ENCODE measurements around the gene NACAD. TPM values are rescaled to one million over a fixed set of nuclear protein-coding genes. Genes with fewer than 3 reads are reported as not detected.

The NACAD gene, protein sequence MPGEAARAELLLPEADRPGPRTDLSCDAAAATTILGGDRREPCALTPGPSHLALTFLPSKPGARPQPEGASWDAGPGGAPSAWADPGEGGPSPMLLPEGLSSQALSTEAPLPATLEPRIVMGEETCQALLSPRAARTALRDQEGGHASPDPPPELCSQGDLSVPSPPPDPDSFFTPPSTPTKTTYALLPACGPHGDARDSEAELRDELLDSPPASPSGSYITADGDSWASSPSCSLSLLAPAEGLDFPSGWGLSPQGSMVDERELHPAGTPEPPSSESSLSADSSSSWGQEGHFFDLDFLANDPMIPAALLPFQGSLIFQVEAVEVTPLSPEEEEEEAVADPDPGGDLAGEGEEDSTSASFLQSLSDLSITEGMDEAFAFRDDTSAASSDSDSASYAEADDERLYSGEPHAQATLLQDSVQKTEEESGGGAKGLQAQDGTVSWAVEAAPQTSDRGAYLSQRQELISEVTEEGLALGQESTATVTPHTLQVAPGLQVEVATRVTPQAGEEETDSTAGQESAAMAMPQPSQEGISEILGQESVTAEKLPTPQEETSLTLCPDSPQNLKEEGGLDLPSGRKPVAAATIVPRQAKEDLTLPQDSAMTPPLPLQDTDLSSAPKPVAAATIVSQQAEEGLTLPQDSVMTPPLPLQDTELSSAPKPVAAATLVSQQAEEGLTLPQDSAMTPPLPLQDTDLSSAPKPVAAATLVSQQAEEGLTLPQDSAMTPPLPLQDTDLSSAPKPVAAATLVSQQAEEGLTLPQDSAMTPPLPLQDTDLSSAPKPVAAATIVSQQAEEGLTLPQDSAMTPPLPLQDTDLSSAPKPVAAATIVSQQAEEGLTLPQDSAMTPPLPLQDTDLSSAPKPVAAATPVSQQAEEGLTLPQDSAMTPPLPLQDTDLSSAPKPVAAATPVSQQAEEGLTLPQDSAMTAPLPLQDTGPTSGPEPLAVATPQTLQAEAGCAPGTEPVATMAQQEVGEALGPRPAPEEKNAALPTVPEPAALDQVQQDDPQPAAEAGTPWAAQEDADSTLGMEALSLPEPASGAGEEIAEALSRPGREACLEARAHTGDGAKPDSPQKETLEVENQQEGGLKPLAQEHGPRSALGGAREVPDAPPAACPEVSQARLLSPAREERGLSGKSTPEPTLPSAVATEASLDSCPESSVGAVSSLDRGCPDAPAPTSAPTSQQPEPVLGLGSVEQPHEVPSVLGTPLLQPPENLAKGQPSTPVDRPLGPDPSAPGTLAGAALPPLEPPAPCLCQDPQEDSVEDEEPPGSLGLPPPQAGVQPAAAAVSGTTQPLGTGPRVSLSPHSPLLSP (N-terminal part only)
- total RNA-seq: 9.6 and 10.5 TPM in 2 replicates
- long read RNA-seq, partial matches to known transcripts: 0 of 2 reads
- long read RNA-seq, other reads (novel, unspliced or antisense): 2 of 2 reads

DNA sequence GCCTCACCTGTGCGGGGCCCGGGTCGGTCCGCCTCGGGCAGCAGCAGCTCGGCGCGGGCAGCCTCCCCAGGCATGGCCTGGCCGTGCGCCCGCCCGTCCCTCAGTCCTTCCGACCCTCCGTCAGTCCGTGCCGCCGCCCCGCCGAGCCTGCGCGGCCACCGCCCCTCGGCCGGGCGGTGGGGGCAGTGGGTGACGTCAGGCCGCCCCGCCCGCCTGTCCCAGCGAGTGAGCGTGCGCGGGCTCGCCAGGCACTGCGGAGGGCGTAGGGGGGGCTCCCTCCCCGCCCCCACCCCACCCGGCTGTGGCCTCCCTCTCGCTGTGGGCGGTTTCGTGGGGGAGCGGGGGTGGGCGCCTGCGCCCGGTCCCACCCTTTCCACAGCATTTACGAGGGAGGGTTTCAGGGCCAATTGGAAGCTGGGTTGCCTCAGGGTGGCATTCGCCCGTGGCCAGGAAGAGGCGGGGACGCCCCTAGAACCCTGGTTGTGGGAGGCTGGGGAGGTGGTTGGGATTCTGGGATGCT lies at the start of gene NACAD:
Gene NACAD, minus strand, starts transcription at position 149 of the 520 bp plus-strand sequence. Its CDS starts 75 bp downstream, at position 74.
- peaks cover 6% of the 10 kb centered on the region for H3K4me1 Mint-ChIP-seq (ENCODE audit: unreplicated experiment)
- TF ChIP-seq, protein P1, sequence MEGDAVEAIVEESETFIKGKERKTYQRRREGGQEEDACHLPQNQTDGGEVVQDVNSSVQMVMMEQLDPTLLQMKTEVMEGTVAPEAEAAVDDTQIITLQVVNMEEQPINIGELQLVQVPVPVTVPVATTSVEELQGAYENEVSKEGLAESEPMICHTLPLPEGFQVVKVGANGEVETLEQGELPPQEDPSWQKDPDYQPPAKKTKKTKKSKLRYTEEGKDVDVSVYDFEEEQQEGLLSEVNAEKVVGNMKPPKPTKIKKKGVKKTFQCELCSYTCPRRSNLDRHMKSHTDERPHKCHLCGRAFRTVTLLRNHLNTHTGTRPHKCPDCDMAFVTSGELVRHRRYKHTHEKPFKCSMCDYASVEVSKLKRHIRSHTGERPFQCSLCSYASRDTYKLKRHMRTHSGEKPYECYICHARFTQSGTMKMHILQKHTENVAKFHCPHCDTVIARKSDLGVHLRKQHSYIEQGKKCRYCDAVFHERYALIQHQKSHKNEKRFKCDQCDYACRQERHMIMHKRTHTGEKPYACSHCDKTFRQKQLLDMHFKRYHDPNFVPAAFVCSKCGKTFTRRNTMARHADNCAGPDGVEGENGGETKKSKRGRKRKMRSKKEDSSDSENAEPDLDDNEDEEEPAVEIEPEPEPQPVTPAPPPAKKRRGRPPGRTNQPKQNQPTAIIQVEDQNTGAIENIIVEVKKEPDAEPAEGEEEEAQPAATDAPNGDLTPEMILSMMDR (IDR thresholded peaks at IDR 0.05): no peak
- no peak for DNase-seq (ENCODE audit: extremely low spot score, unreplicated experiment)

DNA sequence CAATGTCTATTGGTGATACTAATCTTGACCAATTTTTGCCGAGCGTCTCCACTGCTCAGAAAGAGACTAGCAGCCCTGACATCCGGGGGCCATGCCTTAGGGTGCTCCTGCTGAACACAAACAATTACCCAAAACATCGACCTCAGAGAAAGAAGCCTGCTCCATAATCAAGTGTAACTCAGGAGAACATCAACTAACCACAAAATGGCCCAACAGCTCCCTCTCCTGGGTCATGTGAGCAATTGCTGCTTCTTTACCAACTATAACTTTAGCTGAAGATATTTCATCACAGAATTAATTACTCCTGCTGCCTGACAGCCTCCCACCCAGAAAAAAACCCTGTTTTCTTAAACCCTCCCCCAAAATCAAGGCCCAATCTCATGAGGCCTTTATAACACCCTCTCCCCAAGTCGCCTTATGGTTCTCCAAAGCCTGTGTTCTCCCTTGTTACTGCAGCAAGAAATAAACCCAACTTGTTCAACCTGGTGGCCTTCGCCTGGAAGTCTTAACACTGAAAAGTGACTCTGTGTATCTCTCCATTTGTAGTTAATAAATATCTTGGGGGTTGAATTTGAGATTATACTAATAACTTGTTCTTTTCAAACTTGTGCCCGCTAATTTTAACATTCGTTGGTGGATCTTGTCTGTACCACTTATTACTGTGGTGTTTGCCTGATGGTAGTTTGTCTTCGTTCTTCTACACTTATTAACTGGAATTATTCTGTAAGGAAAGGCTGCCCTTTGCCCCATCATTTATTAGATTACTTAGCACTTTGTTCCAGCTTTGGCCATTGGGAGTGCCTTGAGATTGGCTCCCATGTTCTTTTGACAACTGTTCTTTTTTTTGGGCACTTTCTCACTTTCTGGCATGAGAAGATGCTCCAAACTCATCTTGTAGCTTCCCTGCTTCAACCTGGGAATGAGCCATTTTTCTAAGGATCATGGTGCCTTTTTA lies 47.6 kb upstream of the NACAD start:
- H3K27me3 Mint-ChIP-seq (ENCODE audit: unreplicated experiment): peaks cover 22% of the 10 kb centered on the region

More for the DNA sequence above, at the start of gene NACAD:
- peak within 1 kb of the TSS; percentile 77 for H3K4me3 Mint-ChIP-seq (ENCODE audit: unreplicated experiment)
- no peak within 1 kb of the TSS for H3K27ac Mint-ChIP-seq (ENCODE audit: unreplicated experiment)
- H3K27me3 Mint-ChIP-seq (ENCODE audit: unreplicated experiment): peaks cover 4% of the 10 kb centered on the region
- H3K9me3 Mint-ChIP-seq (ENCODE audit: unreplicated experiment): no peaks in the 10 kb centered on the region
- H3K36me3 Mint-ChIP-seq (ENCODE audit: unreplicated experiment): no peaks in the 10 kb centered on the region

DNA sequence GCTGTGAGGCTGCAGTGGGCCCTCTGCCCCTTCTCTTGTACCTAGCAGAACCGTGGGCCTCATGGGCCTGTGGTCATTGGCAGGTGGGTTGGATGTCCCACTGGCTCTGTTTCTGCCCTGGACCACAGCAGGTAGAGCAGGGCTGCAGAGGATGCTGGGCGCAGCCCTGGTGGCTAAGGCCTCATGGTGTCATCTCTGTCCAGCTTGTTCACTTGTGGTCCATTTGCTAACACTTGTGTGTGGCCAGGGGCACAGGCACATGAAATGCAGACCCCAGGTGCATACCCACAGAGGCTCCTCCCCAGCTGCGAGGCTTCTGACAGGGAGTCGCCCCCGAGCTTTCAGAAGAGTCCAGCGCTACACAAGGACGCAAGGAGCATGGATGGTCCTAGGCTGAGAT lies 45.1 kb upstream of the NACAD start:
- H3K4me1 Mint-ChIP-seq (ENCODE audit: unreplicated experiment): no peaks in the 10 kb centered on the region
- no peak overlapping the region for H3K4me3 Mint-ChIP-seq (ENCODE audit: unreplicated experiment)
- H3K27ac Mint-ChIP-seq (ENCODE audit: unreplicated experiment): no peak overlapping the region
- H3K36me3 Mint-ChIP-seq (ENCODE audit: unreplicated experiment): no peaks in the 10 kb centered on the region
- DNase-seq (ENCODE audit: extremely low spot score, unreplicated experiment): no peak
- H3K9me3 Mint-ChIP-seq (ENCODE audit: unreplicated experiment): no peaks in the 10 kb centered on the region
- H3K27me3 Mint-ChIP-seq (ENCODE audit: unreplicated experiment): peaks cover 14% of the 10 kb centered on the region
- TF ChIP-seq, protein P1 (IDR thresholded peaks at IDR 0.05): no peak

More for the DNA sequence above, 47.6 kb upstream of the NACAD start:
- H3K36me3 Mint-ChIP-seq (ENCODE audit: unreplicated experiment): no peaks in the 10 kb centered on the region
- H3K4me3 Mint-ChIP-seq (ENCODE audit: unreplicated experiment): no peak overlapping the region
- H3K9me3 Mint-ChIP-seq (ENCODE audit: unreplicated experiment): no peaks in the 10 kb centered on the region
- no peaks in the 10 kb centered on the region for H3K4me1 Mint-ChIP-seq (ENCODE audit: unreplicated experiment)
- TF ChIP-seq, protein P1 (IDR thresholded peaks at IDR 0.05): peak; percentile 86
- H3K27ac Mint-ChIP-seq (ENCODE audit: unreplicated experiment): no peak overlapping the region
- no peak for DNase-seq (ENCODE audit: extremely low spot score, unreplicated experiment)

DNA sequence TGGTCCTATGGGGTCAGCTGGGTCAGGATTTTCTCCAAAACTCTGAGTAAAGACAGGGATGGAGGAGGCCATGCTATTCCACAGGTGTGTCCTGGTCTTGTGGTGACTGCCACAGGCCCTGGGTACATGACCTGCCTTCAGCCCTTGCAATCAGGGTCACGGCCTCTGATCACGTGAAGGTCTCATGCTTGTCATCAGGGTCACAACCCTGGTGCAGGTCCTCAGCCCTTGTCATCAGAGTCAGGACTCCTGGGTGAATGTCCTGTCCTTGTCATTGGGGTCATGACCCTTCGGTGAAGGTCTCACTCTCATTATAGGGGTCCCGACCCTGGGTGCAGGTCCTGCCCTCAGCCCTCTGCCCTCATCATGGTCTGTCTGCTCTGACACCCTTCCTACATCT lies 44.6 kb upstream of the NACAD start:
- H3K4me1 Mint-ChIP-seq (ENCODE audit: unreplicated experiment): no peaks in the 10 kb centered on the region
- H3K27me3 Mint-ChIP-seq (ENCODE audit: unreplicated experiment): peaks cover 11% of the 10 kb centered on the region
- no peak for DNase-seq (ENCODE audit: extremely low spot score, unreplicated experiment)
- no peaks in the 10 kb centered on the region for H3K9me3 Mint-ChIP-seq (ENCODE audit: unreplicated experiment)
- no peak overlapping the region for H3K27ac Mint-ChIP-seq (ENCODE audit: unreplicated experiment)
- no peak overlapping the region for H3K4me3 Mint-ChIP-seq (ENCODE audit: unreplicated experiment)
- TF ChIP-seq, protein P1 (IDR thresholded peaks at IDR 0.05): no peak
- no peaks in the 10 kb centered on the region for H3K36me3 Mint-ChIP-seq (ENCODE audit: unreplicated experiment)

All from osteocyte (in vitro differentiated cells).